IMR-90 (cell line): ENCODE data around the gene TWIST2. TPM values are rescaled to one million over a fixed set of nuclear protein-coding genes. Genes with fewer than 3 reads are reported as not detected.

ENCODE experiments used
- ATAC-seq: fragments of 200-7000 bp; cut with Tn5 transposase; 2 replicates; pipeline ENCODE4 v1.9.1; 2020; ENCODE audit warnings: low read depth, mild to moderate bottlenecking, moderate library complexity
- BruUV-seq: library from RNA; stranded (reverse); fragments of 400-500 nt; replicated peaks from 2 replicates; lab custom pipeline; 2021; lab: Mats Ljungman, UMichigan
- CTCF ChIA-PET: fragments of 300-600 bp; formaldehyde crosslinking; extraction: SDS; loops from one replicate; lab custom pipeline; 2021; ENCODE audit warnings: antibody characterized with exemption; lab: Yijun Ruan, JAX
- POLR2A ChIA-PET: fragments of 300-600 bp; sonication (Branson Sonifier 250); formaldehyde crosslinking; loops from one replicate; lab custom pipeline; 2022; ENCODE audit warnings: antibody characterized with exemption; ENCODE audit not compliant: unreplicated experiment; lab: Charles Lee
- DNase-seq: peaks from one replicate; pipeline ENCODE4 v3.0.0; 2013
- H2AFZ ChIP-seq: replicated peaks from 2 replicates; pipeline ENCODE3; 2013; ENCODE audit warnings: low read length, mild to moderate bottlenecking; ENCODE audit not compliant: poor library complexity
- H2AK5ac ChIP-seq: 2 replicates; pipeline ENCODE4 v1.6.1; 2013; ENCODE audit warnings: low read depth, low read length, inconsistent platforms
- H2AK9ac ChIP-seq: replicated peaks from 2 replicates; pipeline ENCODE3; 2013; ENCODE audit warnings: mild to moderate bottlenecking, low read depth, low read length, moderate library complexity; ENCODE audit not compliant: poor library complexity
- H2BK120ac ChIP-seq: 2 replicates; pipeline ENCODE4 v1.6.1; 2013; ENCODE audit warnings: low read depth, low read length, inconsistent platforms
- H2BK15ac ChIP-seq: 3 replicates; pipeline ENCODE4 v1.6.1; 2013; ENCODE audit warnings: low read depth, low read length, inconsistent platforms
- H2BK20ac ChIP-seq: 2 replicates; pipeline ENCODE4 v1.6.1; 2013; ENCODE audit warnings: low read depth, mild to moderate bottlenecking, inconsistent platforms, low read length, moderate library complexity
- H2BK5ac ChIP-seq: 2 replicates; pipeline ENCODE4 v1.6.1; 2013; ENCODE audit warnings: mild to moderate bottlenecking, low read depth, low read length, inconsistent platforms; ENCODE audit not compliant: poor library complexity, severe bottlenecking
- H3K14ac ChIP-seq: replicated peaks from 2 replicates; pipeline ENCODE4 v1.6.1; 2013; ENCODE audit warnings: low read depth, low read length, inconsistent platforms
- H3K18ac ChIP-seq: 2 replicates; pipeline ENCODE4 v1.6.1; 2013; ENCODE audit warnings: low read depth, low read length, control low read depth
- H3K23ac ChIP-seq: 2 replicates; pipeline ENCODE4 v1.6.1; 2013; ENCODE audit warnings: low read depth, low read length, inconsistent platforms
- H3K27ac ChIP-seq: 2 replicates; pipeline ENCODE4 v1.5.1; 2013; ENCODE audit warnings: mild to moderate bottlenecking, control low read depth, low read length; ENCODE audit not compliant: insufficient read depth
- H3K27me3 ChIP-seq: 2 replicates; pipeline ENCODE4 v1.6.1; 2013; ENCODE audit warnings: low read length; ENCODE audit not compliant: control insufficient read depth, insufficient read depth
- H3K36me3 ChIP-seq: 2 replicates; pipeline ENCODE4 v1.6.1; 2013; ENCODE audit warnings: low read length, mixed read lengths; ENCODE audit not compliant: control insufficient read depth, insufficient read depth
- H3K4ac ChIP-seq: 2 replicates; pipeline ENCODE4 v1.6.1; 2013; ENCODE audit warnings: low read depth, low read length, inconsistent platforms
- H3K4me1 ChIP-seq: 2 replicates; pipeline ENCODE4 v1.6.1; 2013; ENCODE audit warnings: low read length, mixed read lengths; ENCODE audit not compliant: control insufficient read depth, insufficient read depth
- H3K4me2 ChIP-seq: 2 replicates; pipeline ENCODE4 v1.6.1; 2013; ENCODE audit warnings: low read depth, mild to moderate bottlenecking, control low read depth, low read length, moderate library complexity
- H3K4me3 ChIP-seq: 2 replicates; pipeline ENCODE4 v1.5.1; 2013; ENCODE audit warnings: low read depth, mild to moderate bottlenecking, control low read depth, low read length, moderate library complexity; ENCODE audit not compliant: insufficient read depth
- H3K56ac ChIP-seq: 2 replicates; pipeline ENCODE4 v1.6.1; 2013; ENCODE audit warnings: low read length, inconsistent platforms; ENCODE audit not compliant: insufficient read depth; ENCODE audit errors: extremely low read depth
- H3K79me1 ChIP-seq, 2 experiments: 2 replicates each; pipeline ENCODE4 v1.6.1; 2013; ENCODE audit warnings: low read length in 2 of 2, inconsistent platforms in 1 of 2, low read depth in 1 of 2
- H3K9ac ChIP-seq: 2 replicates; pipeline ENCODE4 v1.6.1; 2013; ENCODE audit warnings: low read depth, low read length, control low read depth
- H3K9me1 ChIP-seq: 2 replicates; pipeline ENCODE4 v1.6.1; 2013; ENCODE audit warnings: low read length, inconsistent platforms; ENCODE audit not compliant: insufficient read depth
- H3K9me3 ChIP-seq: 2 replicates; pipeline ENCODE4 v1.6.1; 2013; ENCODE audit warnings: low read length; ENCODE audit not compliant: control insufficient read depth, insufficient read depth
- H4K20me1 ChIP-seq: 2 replicates; pipeline ENCODE4 v1.6.1; 2013; ENCODE audit warnings: low read length, inconsistent platforms; ENCODE audit not compliant: insufficient read depth
- H4K5ac ChIP-seq: 2 replicates; pipeline ENCODE4 v1.6.1; 2013; ENCODE audit warnings: mild to moderate bottlenecking, low read depth, low read length, control low read depth
- H4K8ac ChIP-seq, 2 experiments: 2 replicates each; pipeline ENCODE4 v1.6.1; 2013; ENCODE audit warnings: low read depth in 2 of 2, low read length in 2 of 2, control low read depth in 1 of 2, inconsistent platforms in 1 of 2
- H4K91ac ChIP-seq: 2 replicates; pipeline ENCODE4 v1.6.1; 2013; ENCODE audit warnings: low read depth, low read length, inconsistent platforms; ENCODE audit not compliant: insufficient read depth
- CHD1 ChIP-seq: IDR thresholded peaks from 2 replicates; pipeline ENCODE4 v1.6.1; 2012; ENCODE audit warnings: low read depth, low read length, improper control_type of control experiment
- ELK1 ChIP-seq: fragments of 150-350 bp; IDR thresholded peaks from 2 replicates; pipeline ENCODE4 v1.6.1; 2016; ENCODE audit warnings: low read depth, mild to moderate bottlenecking, low read length, moderate library complexity, borderline replicate concordance
- MAFK ChIP-seq: IDR thresholded peaks from 2 replicates; pipeline ENCODE4 v1.6.1; 2012; ENCODE audit warnings: low read depth, low read length, improper control_type of control experiment
- RAD21 ChIP-seq: IDR thresholded peaks from 2 replicates; pipeline ENCODE4 v1.6.1; 2012; ENCODE audit warnings: low read length, improper control_type of control experiment
- RFX5 ChIP-seq: IDR thresholded peaks from 2 replicates; pipeline ENCODE4 v1.8.0; 2012; ENCODE audit warnings: low read depth, mild to moderate bottlenecking, low read length, moderate library complexity
- USF2 ChIP-seq: fragments of 150-350 bp; IDR thresholded peaks from 2 replicates; pipeline ENCODE4 v1.6.1; 2017; ENCODE audit warnings: mild to moderate bottlenecking, antibody characterized with exemption, low read length, low read depth
- WGBS, 2 experiments: methylation state at CpG; one replicate each; pipeline versions ENCODE4 v1.1.5 to v1.1.7; 2013; ENCODE audit warnings: missing lambda C conversion rate in 2 of 2; ENCODE audit not compliant: insufficient read length in 1 of 2; ENCODE audit errors: extremely low coverage in 2 of 2; 5-methylcytosine and 5-hydroxymethylcytosine counted together
- dilution Hi-C: fragments of 300-500 bp; cut with HindIII; formaldehyde crosslinking; loops from one replicate; pipeline ENCODE4 v1.14.3; 2018; ENCODE audit warnings: low sequenced_read_pairs; ENCODE audit not compliant: unreplicated experiment
- in situ Hi-C: fragments of 300-500 bp; cut with MboI; formaldehyde crosslinking; loops from 3 replicates; pipeline ENCODE4 v1.14.3; 2019; ENCODE audit warnings: low sequenced_read_pairs, inconsistent platforms, mixed read lengths
- intact Hi-C: fragments of 100-400 bp; cut with micrococcal nuclease; formaldehyde crosslinking; loops from 2 replicates; pipeline ENCODE4 v1.10.0; 2022
- polyA plus RNA-seq, 3 experiments: library from polyadenylated mRNA; depleted of rRNA; stranded (reverse); fragments of >200 nt; gene quantifications; 2 replicates each; pipeline ENCODE4 v1.2.3, GENCODE V29; 2012; ENCODE audit warnings: low replicate concordance in 1 of 3
- total RNA-seq: library from RNA; depleted of rRNA; stranded (reverse); fragments of >200 nt; gene quantifications from 2 replicates; pipeline ENCODE4 v1.2.3, GENCODE V29; 2012

TWIST2 gene
- total and polyA plus RNA-seq, 2 of the 4 experiments (the other 2 are of a cell fraction): 9.3 to 33.6 TPM

GRCh38 chr2:238927746-238928519 lies 80.0 kb downstream of the TWIST2 start:
- Histone ChIP-seq H3K18ac (no peak overlapping the region), H3K4me2 (no peak overlapping the region), H4K8ac (no peak overlapping the region), H3K9me3 (no peaks in the 10 kb centered on the region), H2BK5ac (no peak overlapping the region), H3K14ac (no peak overlapping the region), H3K4ac (no peak overlapping the region), H3K4me3 (no peak overlapping the region), H2BK120ac (no peak overlapping the region), H3K56ac (no peak overlapping the region), H4K20me1 (no peaks in the 10 kb centered on the region), H3K23ac (no peak overlapping the region), H2AK9ac (no peak overlapping the region), H2BK20ac (no peak overlapping the region), H3K9me1 (0 out of 2 replicates have a peak, but pooled peaks cover 1% of the 10 kb centered on the region), H3K79me1 (no peaks in the 10 kb centered on the region; a peak in 1 of 4 replicates), H2BK15ac (no peak overlapping the region), H2AK5ac (no peak overlapping the region), H3K4me1 (0 out of 2 replicates have a peak, but pooled peaks cover 4% of the 10 kb centered on the region), H4K91ac (no peak overlapping the region), H4K5ac (no peak overlapping the region), H3K27me3 (no peaks in the 10 kb centered on the region; the same call in 1 of the 2 replicates), H2AFZ (no peak overlapping the region), H3K9ac (no peak overlapping the region), H3K36me3 (no peaks in the 10 kb centered on the region), H3K27ac (no peak overlapping the region)
- intact Hi-C loops (no loop called here), dilution Hi-C loops (no loop called here), in situ Hi-C loops (no loop called here)
- DNase-seq (no peak), ATAC-seq (no peak)
- CTCF ChIA-PET: no interaction called here
- TF ChIP-seq RFX5 (no peak), ELK1 (no peak), MAFK (no peak), RAD21 (no peak), USF2 (no peak), CHD1 (no peak)
- POLR2A ChIA-PET: no interaction called here
- no TSS peak for BruUV-seq
- WGBS, 2 experiments: 88% methylated on average over 5 of the region's 14 CpGs; no CpG with 5 or more reads in 1 of the 2 experiments
